Measurements from ENCODE around the gene RHCG. TPM values are rescaled to one million over a fixed set of nuclear protein-coding genes. Genes with fewer than 3 reads are reported as not detected.

The RHCG gene
- total RNA-seq, 4 donors from 2014 or later = 4.8 TPM; not detected in 3

GRCh38 chr15:89461386-89461785 lies 35.0 kb downstream of the RHCG start:
- WGBS, 2 donors = 66 to 70% methylated on average over 4 of the region's 4 CpGs
- Histone ChIP-seq H3K36me3 (no peaks in the 10 kb centered on the region), H3K4me1 (no peaks in the 10 kb centered on the region), H3K27me3 (no peaks in the 10 kb centered on the region), H3K27ac (no peak overlapping the region), H3K9me3 (peaks cover 0 to 9% (median 0%) of the 10 kb centered on the region in 4 donors), H3K4me3 (no peak overlapping the region)
- no peak for DNase-seq (ENCODE audit: low spot score in 2 of 2)
- TF ChIP-seq, protein P1, sequence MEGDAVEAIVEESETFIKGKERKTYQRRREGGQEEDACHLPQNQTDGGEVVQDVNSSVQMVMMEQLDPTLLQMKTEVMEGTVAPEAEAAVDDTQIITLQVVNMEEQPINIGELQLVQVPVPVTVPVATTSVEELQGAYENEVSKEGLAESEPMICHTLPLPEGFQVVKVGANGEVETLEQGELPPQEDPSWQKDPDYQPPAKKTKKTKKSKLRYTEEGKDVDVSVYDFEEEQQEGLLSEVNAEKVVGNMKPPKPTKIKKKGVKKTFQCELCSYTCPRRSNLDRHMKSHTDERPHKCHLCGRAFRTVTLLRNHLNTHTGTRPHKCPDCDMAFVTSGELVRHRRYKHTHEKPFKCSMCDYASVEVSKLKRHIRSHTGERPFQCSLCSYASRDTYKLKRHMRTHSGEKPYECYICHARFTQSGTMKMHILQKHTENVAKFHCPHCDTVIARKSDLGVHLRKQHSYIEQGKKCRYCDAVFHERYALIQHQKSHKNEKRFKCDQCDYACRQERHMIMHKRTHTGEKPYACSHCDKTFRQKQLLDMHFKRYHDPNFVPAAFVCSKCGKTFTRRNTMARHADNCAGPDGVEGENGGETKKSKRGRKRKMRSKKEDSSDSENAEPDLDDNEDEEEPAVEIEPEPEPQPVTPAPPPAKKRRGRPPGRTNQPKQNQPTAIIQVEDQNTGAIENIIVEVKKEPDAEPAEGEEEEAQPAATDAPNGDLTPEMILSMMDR (IDR thresholded peaks at IDR 0.05) = no peak
- TF ChIP-seq POLR2A (IDR thresholded peaks at IDR 0.05) = no peak
- no peak for TF ChIP-seq EP300 (IDR thresholded peaks at IDR 0.05)

GRCh38 chr15:89460048-89460447 lies 36.3 kb downstream of the RHCG start:
- no peak overlapping the region for H3K27ac ChIP-seq
- WGBS, 2 donors = 55 to 66% methylated on average over 2 of the region's 2 CpGs
- no peaks in the 10 kb centered on the region for H3K36me3 ChIP-seq
- H3K9me3 ChIP-seq = peaks cover 0 to 11% (median 0%) of the 10 kb centered on the region in 4 donors
- no peak overlapping the region for H3K4me3 ChIP-seq
- no peak for TF ChIP-seq POLR2A (IDR thresholded peaks at IDR 0.05)
- no peak for TF ChIP-seq EP300 (IDR thresholded peaks at IDR 0.05)
- TF ChIP-seq, protein P1 (IDR thresholded peaks at IDR 0.05) = no peak
- H3K4me1 ChIP-seq = no peaks in the 10 kb centered on the region
- DNase-seq (ENCODE audit: low spot score in 2 of 2) = no peak
- H3K27me3 ChIP-seq = no peaks in the 10 kb centered on the region

DNA sequence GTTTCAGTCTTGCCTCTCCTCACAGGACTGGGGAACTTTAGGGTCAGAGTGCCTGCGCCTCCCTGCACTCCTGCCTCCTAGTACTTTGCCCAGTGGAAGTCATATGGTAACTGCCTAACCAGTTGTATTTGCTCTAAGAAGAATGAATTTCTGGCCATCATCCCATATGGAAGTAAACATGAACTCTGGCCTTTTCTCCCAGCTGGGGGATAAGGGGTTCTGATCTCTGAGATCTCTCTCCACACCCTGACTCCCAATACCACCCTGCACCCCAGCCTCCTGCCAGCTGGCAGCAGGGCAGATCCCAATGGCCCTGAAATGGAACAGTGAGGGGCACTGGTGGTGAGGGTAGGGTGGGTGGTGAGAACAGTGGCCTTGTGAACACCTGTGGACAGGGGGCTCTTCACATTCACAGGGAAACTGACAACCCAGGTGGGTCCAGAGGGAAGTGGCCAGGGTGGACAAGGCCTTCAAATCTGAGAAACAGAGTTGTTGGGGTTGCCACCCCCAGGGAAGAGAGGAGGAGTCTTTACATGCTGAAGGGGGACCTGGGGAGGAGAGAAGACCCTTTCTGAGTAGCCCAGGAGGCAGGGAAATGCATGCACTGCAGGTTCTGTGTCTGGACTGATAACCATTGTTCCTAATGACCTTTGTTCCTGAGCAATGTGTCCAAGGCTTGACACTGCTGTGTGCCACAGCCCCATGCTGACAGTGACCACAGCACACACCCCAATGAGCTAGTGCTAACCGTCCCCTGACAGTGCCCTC lies 36.9 kb downstream of the RHCG start:
- 39 to 47% methylated on average over 2 of the region's 2 CpGs for WGBS, 2 donors
- Histone ChIP-seq H3K27ac (no peak overlapping the region), H3K27me3 (no peaks in the 10 kb centered on the region), H3K4me3 (no peak overlapping the region), H3K9me3 (peaks cover 0 to 11% (median 0%) of the 10 kb centered on the region in 4 donors), H3K4me1 (no peaks in the 10 kb centered on the region), H3K36me3 (no peaks in the 10 kb centered on the region)
- TF ChIP-seq, protein P1 (IDR thresholded peaks at IDR 0.05) = no peak
- no peak for TF ChIP-seq EP300 (IDR thresholded peaks at IDR 0.05)
- no peak for TF ChIP-seq POLR2A (IDR thresholded peaks at IDR 0.05)
- DNase-seq (ENCODE audit: low spot score in 2 of 2) = no peak

DNA sequence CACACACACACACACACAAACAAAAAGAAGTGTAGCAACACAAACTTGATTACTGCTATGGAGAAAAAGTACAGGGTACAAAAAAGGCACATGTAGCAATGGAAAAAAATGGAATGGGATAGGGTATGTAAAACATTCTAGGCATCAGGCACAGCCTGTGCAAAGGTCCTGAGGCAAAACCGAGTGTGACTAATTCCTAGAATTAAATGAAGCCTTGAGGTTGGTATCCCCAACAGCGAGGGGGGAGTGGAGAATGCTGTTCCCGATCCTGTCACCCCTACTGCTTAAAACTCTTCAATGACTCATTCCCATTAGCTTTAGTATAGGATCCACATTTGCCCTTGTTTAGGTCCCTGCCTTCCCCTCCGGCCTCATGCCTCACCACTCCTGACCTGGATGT lies 37.9 kb downstream of the RHCG start:
- Histone ChIP-seq H3K9me3 (peaks cover 0 to 11% (median 0%) of the 10 kb centered on the region in 4 donors), H3K4me1 (no peaks in the 10 kb centered on the region), H3K36me3 (no peaks in the 10 kb centered on the region), H3K27ac (no peak overlapping the region), H3K4me3 (no peak overlapping the region), H3K27me3 (no peaks in the 10 kb centered on the region)
- TF ChIP-seq EP300 (IDR thresholded peaks at IDR 0.05) = no peak
- TF ChIP-seq POLR2A (IDR thresholded peaks at IDR 0.05) = no peak
- TF ChIP-seq, protein P1 (IDR thresholded peaks at IDR 0.05) = no peak
- no peak for DNase-seq (ENCODE audit: low spot score in 2 of 2)
- 58 to 71% methylated on average over 4 of the region's 4 CpGs for WGBS, 2 donors

GRCh38 chr15:89457086-89457485 lies 39.3 kb downstream of the RHCG start:
- Histone ChIP-seq H3K9me3 (peaks cover 0 to 11% (median 0%) of the 10 kb centered on the region in 4 donors), H3K27ac (no peak overlapping the region), H3K27me3 (peaks cover 0 to 8% of the 10 kb centered on the region in 2 donors), H3K36me3 (no peaks in the 10 kb centered on the region), H3K4me3 (no peak overlapping the region), H3K4me1 (no peaks in the 10 kb centered on the region)
- no peak for DNase-seq (ENCODE audit: low spot score in 2 of 2)
- no peak for TF ChIP-seq EP300 (IDR thresholded peaks at IDR 0.05)
- no peak for TF ChIP-seq POLR2A (IDR thresholded peaks at IDR 0.05)

Data from tibial nerve (tissue), 4 donors.